WTC11 (cell line): ENCODE results near the gene TMUB1.

Experiments
- TF ChIP-seq, protein P1 (sequence below): fragments of 200-600 bp; IDR thresholded peaks from 2 replicates; pipeline ENCODE4 v1.8.0; 2022; ENCODE audit warnings: antibody characterized with exemption
- TF ChIP-seq, protein P2 (sequence below): sonication (generic); formaldehyde crosslinking; IDR thresholded peaks from 2 replicates; pipeline ENCODE4 v1.8.1; 2023; ENCODE audit warnings: mild to moderate bottlenecking, missing genetic modification reagents

DNA sequence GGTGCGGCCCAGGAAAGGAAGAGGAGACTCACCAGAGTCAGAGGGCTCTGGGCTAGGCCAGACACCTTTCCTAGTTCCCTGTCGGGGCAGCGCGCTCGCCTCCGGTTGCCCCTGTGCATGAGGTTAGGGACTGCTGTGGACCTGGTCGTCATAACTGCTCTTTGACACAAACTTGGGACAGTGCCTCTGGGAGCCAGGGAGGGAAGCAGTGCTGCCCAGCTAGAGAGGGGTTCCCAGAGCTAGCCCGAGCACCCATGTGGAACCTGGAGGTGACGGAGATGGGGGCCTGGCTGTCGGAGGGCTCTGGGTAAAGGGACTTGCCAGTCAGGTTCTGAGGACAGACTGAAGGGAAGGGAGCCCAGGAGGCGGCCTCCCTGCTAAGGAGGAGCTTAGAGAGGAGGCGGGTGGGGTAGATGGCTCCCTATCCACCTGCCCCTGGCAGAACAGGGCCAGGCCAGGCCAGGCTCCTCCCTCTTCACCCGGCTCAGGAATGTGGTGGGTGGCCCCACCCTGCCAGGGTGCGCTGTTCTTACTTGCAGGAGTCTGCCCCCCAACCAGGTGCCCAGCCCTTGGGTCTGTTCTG is 32.6 kb upstream of the TMUB1 start:
- TF ChIP-seq, protein P1, sequence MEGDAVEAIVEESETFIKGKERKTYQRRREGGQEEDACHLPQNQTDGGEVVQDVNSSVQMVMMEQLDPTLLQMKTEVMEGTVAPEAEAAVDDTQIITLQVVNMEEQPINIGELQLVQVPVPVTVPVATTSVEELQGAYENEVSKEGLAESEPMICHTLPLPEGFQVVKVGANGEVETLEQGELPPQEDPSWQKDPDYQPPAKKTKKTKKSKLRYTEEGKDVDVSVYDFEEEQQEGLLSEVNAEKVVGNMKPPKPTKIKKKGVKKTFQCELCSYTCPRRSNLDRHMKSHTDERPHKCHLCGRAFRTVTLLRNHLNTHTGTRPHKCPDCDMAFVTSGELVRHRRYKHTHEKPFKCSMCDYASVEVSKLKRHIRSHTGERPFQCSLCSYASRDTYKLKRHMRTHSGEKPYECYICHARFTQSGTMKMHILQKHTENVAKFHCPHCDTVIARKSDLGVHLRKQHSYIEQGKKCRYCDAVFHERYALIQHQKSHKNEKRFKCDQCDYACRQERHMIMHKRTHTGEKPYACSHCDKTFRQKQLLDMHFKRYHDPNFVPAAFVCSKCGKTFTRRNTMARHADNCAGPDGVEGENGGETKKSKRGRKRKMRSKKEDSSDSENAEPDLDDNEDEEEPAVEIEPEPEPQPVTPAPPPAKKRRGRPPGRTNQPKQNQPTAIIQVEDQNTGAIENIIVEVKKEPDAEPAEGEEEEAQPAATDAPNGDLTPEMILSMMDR, result no peak
- TF ChIP-seq, protein P2, sequence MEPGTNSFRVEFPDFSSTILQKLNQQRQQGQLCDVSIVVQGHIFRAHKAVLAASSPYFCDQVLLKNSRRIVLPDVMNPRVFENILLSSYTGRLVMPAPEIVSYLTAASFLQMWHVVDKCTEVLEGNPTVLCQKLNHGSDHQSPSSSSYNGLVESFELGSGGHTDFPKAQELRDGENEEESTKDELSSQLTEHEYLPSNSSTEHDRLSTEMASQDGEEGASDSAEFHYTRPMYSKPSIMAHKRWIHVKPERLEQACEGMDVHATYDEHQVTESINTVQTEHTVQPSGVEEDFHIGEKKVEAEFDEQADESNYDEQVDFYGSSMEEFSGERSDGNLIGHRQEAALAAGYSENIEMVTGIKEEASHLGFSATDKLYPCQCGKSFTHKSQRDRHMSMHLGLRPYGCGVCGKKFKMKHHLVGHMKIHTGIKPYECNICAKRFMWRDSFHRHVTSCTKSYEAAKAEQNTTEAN (CRISPR knock-in tag), result no peak
